Mononuclear cell (primary cell): ENCODE measurements around the gene DTX3L. TPM values are rescaled to one million over a fixed set of nuclear protein-coding genes. Genes with fewer than 3 reads are reported as not detected.
"Not testable (repeated sequence)": the region's sequence is repeated elsewhere in the genome, so short reads cannot be mapped to it uniquely, and the experiment has no call there.

Experiments
- H3K27me3 ChIP-seq: 2 replicates; pipeline ENCODE4 v1.6.0; 2011; ENCODE audit warnings: low read length, control low read depth; ENCODE audit not compliant: insufficient read depth
- H3K4me1 ChIP-seq: 2 replicates; pipeline ENCODE4 v1.5.1; 2011; ENCODE audit warnings: mild to moderate bottlenecking, low read length, control low read depth; ENCODE audit not compliant: insufficient read depth
- H3K4me3 ChIP-seq: 2 replicates; pipeline ENCODE4 v1.5.1; 2011; ENCODE audit warnings: mild to moderate bottlenecking, low read length, moderate library complexity
- H3K9me3 ChIP-seq: 2 replicates; pipeline ENCODE4 v1.5.1; 2011; ENCODE audit warnings: low read depth, mild to moderate bottlenecking, control low read depth, low read length
- total RNA-seq: library from RNA; depleted of rRNA; stranded (reverse); fragments of >200 nt; gene quantifications from one replicate; pipeline ENCODE4 v1.2.3, GENCODE V29; 2012

The DTX3L gene
- total RNA-seq, 1 donor = 26.7 TPM

DNA sequence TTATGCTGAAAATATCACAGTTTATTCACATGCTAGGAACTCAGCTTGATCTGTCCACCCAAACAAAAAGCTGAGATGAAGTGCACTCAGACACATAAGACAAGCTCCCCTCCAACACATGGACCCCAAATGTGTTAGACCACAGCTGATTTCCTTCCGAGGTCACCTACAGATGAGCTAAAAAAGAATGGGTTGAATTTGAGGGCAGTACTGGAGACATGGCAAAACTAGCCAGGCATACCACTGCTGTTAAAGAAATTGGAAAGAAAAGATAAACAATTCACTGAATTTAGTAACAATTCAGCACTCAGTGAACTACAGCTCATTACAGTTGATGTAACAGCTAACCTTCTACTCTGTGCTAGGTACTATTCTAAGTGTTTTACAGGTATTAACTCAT lies 15.5 kb upstream of the DTX3L start:
- no peaks in the 10 kb centered on the region for H3K27me3 ChIP-seq
- peaks cover under 1% of the 10 kb centered on the region for H3K4me1 ChIP-seq
- H3K4me3 ChIP-seq = no peak overlapping the region

DNA sequence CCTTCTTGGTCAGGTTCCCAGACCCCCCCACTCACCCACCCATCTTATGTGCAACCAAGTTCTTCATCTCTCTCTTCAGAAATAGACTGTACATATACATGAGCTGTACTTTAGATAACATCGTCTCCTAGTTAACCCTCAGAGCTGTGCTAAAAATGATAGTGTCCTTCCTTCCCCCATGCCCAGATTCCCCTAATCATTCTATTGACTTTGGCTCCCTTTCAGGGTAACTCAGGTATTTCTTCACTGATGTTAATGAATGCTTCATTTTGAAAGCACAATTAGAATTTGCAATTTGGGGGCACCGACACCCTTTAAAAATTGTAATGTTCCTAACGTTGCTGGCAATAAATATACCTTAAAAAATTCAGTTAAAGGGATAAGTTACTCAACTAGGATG lies 11.0 kb upstream of the DTX3L start:
- H3K27me3 ChIP-seq = no peaks in the 10 kb centered on the region
- no peaks in the 10 kb centered on the region for H3K9me3 ChIP-seq
- H3K4me3 ChIP-seq = no peak overlapping the region
- H3K4me1 ChIP-seq = peaks cover 5% of the 10 kb centered on the region

More for the DNA sequence above, 15.5 kb upstream of the DTX3L start:
- no peaks in the 10 kb centered on the region for H3K9me3 ChIP-seq

DNA sequence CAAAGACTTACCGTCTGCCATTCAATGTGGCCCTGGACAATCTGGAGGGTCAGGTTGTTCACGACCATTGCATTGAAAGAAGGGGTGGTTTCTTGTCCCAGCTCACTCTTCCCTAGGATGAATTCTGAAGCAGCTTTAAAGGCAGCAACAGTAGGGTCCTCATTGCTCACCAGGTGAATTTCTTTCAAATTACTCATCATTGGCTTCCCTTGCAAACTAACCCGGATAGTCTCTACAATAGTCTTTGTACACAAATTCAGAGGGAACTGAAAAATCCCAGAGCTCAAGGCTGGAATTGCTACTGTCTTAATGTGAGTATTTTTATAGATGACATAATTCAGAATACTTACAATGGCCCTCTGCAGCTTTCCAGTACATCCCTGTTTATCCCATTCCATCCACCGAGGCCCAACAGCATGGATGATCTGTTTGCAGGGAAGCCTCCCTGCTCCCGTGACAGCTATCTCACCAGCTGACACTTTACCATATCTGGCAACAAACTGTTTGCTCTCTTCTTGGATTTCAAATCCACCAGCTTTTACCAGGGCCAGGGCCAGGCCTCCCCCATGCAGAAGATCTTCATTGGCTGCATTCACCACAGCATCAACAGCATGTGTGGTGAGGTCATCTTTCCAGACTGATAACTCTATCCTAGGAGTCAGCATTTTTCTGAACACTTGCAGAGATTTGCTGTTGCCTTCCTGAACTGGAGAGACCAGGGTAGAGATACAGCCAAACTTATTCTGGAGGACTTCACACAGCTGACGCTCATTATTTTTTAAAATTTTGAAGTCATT lies 8.7 kb upstream of the DTX3L start:
- Histone ChIP-seq H3K4me3 (no peak overlapping the region), H3K9me3 (no peaks in the 10 kb centered on the region), H3K27me3 (no peaks in the 10 kb centered on the region), H3K4me1 (peaks cover 5% of the 10 kb centered on the region)

DNA sequence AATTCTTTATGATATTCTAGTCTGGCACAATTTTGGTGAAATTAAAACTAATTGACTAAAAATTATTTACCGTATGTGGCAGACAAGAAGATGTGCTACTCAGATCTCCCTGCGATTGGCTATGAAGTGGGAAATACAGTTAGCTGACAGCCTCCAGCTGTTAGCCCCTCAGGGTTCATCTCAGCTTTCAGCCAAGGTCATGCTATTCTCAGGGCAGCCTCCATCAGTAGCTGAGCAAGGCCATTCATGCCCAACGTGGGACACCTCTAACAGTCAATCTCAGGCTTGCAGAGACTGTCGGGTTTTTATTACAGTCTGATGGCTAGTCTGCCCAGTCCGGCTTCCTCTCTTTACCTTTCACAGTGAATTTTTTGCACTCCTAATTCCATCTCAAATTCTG lies 6.8 kb upstream of the DTX3L start:
- H3K27me3 ChIP-seq = no peaks in the 10 kb centered on the region

DNA sequence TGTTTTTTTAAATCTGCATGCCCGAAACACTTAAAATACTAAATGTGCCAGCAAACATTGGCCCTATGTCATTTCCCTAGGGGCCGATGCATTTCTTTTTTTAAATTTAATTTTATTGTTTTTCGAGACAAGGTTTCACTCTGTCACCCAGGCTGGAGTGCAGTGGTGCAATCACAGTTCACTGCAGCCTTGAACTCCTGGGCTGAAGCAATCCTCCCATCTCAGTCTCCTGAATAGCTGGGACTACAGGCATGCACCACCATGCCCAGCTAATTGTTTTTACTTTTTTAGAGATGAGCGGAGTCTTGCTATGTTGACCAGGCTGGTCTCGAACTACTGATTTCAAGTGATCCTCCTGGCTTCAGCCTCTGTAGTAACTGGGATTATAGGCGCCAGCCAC lies 5.5 kb upstream of the DTX3L start:
- Histone ChIP-seq H3K27me3 (no peaks in the 10 kb centered on the region), H3K4me3 (no peak overlapping the region), H3K9me3 (no peaks in the 10 kb centered on the region), H3K4me1 (peaks cover 34% of the 10 kb centered on the region)

More for the DNA sequence above, 6.8 kb upstream of the DTX3L start:
- Histone ChIP-seq H3K9me3 (no peaks in the 10 kb centered on the region), H3K4me1 (peaks cover 23% of the 10 kb centered on the region), H3K4me3 (no peak overlapping the region)

DNA sequence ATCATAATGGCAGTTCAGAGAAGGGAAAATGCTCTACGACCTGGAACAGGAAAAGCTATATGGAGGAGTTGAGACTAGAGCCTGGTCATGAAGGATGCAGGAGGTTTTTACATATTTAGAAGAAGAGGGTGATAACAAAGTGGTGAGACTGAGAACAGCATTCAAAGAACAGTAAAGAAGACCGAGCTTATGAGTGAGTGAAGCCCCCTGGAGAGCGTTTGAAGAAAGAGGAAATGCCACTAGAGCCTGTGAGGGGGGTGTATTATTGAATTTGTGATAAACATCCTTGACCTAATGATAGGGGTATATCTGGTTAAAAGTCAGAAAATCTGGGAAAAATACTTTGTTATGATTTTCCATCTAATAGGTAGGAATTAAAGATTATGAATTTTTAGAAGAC lies 4.2 kb upstream of the DTX3L start:
- Histone ChIP-seq H3K4me1 (peaks cover 31% of the 10 kb centered on the region), H3K27me3 (no peaks in the 10 kb centered on the region), H3K4me3 (no peak overlapping the region), H3K9me3 (no peaks in the 10 kb centered on the region)

DNA sequence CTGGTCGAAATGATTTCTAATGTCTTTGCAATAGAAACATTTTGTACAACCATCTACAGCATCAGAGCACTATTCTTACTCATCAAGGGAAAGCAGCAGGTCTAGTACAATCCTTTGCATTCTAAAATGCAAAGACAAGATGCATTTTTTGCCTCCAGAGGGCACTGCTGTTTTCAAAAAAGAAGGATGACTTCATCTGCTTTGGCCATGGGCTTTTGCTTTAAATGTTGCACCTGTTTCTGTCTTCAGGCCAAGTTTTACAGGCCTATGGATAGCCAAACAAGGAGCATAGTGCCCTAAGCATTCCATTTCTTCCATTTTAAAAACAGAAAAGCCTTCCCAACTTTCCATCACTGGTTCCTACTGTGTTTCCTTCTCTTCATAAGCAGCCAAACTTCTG lies 3.5 kb upstream of the DTX3L start:
- Histone ChIP-seq H3K4me3 (no peak overlapping the region), H3K27me3 (no peaks in the 10 kb centered on the region), H3K9me3 (no peaks in the 10 kb centered on the region), H3K4me1 (peaks cover 39% of the 10 kb centered on the region)

DNA sequence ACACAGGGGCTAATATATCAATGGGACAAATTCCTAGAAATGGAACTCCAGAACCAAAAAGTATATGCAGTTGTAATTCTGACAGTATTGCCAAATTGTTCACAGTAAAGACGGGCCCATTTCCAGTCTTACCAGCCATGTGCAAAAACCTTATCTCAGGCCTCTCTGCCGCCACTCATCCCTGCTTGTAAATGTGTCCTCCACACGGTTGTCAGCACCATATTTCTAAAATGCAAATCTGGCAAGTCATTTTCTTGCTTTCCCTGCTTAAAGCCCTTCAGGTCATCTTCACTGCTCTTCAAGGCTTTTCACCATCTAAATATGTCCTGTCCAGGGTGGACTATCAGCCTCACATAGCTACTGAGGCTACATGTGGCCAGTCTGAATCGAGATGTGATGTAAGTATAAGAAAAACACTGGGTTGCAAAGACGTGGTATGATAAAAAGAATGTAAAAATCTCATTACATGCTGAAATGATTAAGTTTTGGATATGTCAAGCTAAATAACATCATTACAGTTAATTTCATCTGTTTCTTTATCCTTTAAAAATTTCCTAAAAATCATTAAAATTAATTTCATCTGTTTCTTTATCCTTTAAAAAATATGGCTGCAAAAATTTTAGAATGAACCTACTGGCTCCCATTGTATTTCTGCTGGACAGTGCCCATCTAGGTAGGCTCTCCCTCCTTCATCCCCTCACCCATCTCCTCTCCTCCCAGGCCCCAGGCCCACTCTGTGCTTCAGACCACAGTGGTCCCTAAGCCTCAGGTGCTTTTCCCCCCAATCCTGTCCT lies 1.0 kb upstream of the DTX3L start:
- Histone ChIP-seq H3K4me1 (peaks cover 55% of the 10 kb centered on the region), H3K27me3 (no peaks in the 10 kb centered on the region), H3K4me3 (peak overlapping the region; percentile 88), H3K9me3 (no peaks in the 10 kb centered on the region)

DNA sequence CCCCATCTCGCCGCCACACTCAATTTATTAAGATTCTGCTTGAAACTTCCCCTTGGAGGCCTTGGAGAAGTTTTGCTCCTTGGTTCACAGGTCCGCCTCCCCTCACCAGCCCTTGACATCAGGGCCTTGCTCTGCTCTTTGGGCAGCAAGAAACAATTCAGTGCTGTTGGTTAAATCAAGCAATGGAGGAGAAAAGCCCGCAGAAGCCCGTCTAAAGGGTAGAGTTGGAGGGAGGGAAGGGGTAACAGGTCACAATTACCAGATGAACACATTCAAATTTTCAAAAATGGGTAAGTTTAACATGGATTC lies 467 bp upstream of the DTX3L start:
- no peaks in the 10 kb centered on the region for H3K27me3 ChIP-seq
- no peaks in the 10 kb centered on the region for H3K9me3 ChIP-seq
- peak overlapping the region; percentile 88 for H3K4me3 ChIP-seq
- peaks cover 59% of the 10 kb centered on the region for H3K4me1 ChIP-seq

DNA sequence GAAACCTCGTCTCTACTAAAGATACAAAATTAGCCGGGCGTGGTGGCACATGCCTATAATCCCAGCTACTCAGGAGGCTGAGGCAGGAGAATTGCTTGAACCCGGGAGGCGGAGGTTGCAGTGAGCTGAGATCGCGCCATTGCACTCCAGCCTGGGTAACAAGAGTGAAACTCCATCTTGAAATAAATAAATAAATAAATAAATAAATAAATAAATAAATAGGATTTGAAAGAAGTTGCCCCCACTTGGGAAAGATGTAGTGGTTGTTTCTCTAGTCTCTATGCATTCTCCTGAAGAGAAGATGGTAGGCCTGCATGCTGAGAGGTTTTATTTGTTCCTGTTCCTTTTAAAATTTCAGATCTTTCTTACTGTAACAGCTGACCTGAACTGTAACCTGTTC lies 4.0 kb downstream of the DTX3L start:
- H3K4me3 ChIP-seq, H3K27me3 ChIP-seq, H3K9me3 ChIP-seq: not testable (repeated sequence)
- H3K4me1 ChIP-seq = peaks cover 51% of the 10 kb centered on the region

DNA sequence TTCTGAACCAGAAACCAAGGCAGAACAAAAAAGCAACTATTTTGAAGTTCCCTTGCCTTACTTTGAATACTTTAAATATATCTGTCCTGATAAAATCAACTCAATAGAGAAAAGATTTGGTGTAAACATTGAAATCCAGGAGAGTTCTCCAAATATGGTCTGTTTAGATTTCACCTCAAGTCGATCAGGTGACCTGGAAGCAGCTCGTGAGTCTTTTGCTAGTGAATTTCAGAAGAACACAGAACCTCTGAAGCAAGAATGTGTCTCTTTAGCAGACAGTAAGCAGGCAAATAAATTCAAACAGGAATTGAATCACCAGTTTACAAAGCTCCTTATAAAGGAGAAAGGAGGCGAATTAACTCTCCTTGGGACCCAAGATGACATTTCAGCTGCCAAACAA lies 4.6 kb downstream of the DTX3L start:
- no peak overlapping the region for H3K4me3 ChIP-seq
- H3K4me1 ChIP-seq = peaks cover 53% of the 10 kb centered on the region
- H3K27me3 ChIP-seq = no peaks in the 10 kb centered on the region
- no peaks in the 10 kb centered on the region for H3K9me3 ChIP-seq

DNA sequence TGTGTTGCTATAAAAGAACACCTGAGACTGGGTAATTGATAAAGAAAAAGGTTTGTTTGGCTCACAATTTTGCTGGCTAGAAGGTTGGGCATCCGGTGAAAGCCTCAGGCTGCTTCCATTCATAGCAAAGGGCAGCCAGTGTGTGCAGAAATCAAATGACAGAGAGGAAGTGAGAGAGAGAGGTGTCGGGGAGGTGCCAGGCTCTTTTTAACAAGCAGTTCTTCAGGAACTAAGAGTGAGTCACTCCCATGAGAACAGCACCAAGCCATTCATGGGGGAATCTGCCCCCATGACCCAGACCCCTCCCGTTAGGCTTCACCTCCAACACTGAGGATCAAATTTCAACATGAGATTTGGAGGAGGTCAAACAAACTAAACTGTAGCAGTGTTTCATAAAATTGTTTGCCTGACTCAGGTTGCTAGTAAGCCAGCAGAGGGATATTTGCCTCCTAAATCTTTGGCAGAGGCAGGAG lies 8.8 kb downstream of the DTX3L start:
- H3K4me3 ChIP-seq = no peak overlapping the region
- no peaks in the 10 kb centered on the region for H3K27me3 ChIP-seq
- H3K4me1 ChIP-seq = peaks cover 52% of the 10 kb centered on the region
- no peaks in the 10 kb centered on the region for H3K9me3 ChIP-seq

DNA sequence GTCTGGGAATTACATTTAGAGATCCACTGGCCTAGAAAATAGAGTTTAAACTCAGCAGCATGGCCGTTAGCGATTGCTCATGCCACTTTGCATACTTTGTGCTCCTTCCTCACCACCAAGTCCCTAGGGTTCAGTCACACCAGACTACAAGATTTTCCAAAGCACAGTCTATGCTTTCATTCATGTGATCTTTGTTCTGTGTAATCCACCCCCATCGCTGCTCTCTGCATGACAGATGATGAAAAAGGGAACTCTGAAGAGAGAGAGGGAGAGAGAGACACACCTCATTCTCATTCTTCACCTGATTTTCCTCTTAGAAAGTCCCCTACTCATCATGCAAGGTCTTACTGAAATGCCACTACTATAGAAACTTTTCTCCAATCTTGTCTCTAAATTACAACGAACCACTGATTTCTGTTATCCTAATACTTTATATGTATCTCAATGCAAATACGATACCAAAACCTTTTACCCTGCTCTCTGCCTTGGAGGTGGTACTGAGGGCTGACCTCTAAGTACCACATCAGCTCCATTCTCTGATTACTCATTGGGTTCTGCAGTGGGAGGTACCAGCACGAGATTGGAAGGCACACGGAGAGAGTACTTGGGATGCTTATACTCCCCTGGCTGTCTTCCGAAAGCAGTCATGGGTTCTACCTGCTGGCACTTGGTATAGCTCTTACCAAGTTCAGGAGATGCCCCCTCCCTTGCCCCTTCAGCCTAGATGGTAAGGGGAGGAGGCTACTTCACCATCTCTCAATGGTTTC lies 12.2 kb downstream of the DTX3L start:
- Histone ChIP-seq H3K9me3 (peaks cover 5% of the 10 kb centered on the region), H3K27me3 (no peaks in the 10 kb centered on the region), H3K4me3 (no peak overlapping the region), H3K4me1 (peaks cover 36% of the 10 kb centered on the region)

DNA sequence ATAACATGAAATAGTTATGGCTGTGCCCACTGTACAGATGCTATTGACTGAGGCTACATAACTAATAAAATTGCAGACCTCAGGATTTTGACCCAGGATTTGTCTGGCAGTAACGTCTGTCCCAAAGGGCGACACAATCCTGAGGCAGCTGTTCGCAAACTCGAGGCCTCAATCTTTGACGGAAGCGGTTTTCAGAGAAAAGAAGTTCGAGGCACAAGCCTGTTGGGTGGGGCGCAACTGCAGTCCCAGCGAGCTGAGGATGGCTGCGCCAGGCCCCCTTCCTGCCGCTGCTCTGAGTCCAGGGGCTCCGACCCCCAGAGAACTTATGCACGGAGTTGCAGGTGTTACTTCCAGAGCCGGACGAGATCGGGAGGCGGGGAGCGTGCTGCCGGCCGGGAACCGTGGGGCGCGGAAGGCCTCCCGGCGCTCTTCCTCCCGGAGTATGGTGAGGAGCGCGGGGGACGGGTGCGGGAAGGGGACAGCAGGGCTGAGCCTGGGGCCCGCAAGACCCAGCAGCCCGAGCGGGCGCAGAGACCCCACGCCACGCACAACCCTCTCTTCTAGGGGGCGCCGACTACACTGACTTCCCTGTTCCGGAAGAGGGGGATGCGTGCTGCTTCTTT lies 13.4 kb downstream of the DTX3L start, which contains the start of gene PARP15:
PARP15 (plus strand) TSS at position 242 of the 623 bp plus-strand sequence; CDS start at position 260, 18 bp downstream.
- peaks cover 35% of the 10 kb centered on the region for H3K4me1 ChIP-seq
- no peaks in the 10 kb centered on the region for H3K27me3 ChIP-seq

More for the DNA sequence above, 13.4 kb downstream of the DTX3L start, which contains the start of gene PARP15:
- Histone ChIP-seq H3K4me3 (peak within 1 kb of the TSS; percentile 71), H3K9me3 (peaks cover 17% of the 10 kb centered on the region)
